NCI-H2171 treated with DMSO at 0.1 percent for 48 hours (cell line): Measurements from ENCODE around the gene COL16A1.
A peak's percentile ranks its signal among the peaks of the same experiment; 100 is the strongest.
"Not testable (repeated sequence)": the region's sequence is repeated elsewhere in the genome, so short reads cannot be mapped to it uniquely, and the experiment has no call there.

ENCODE experiments used
- DNase-seq: peaks from one replicate; lab custom pipeline; 2025; lab: John Stamatoyannopoulos, UW

The COL16A1 gene

DNA sequence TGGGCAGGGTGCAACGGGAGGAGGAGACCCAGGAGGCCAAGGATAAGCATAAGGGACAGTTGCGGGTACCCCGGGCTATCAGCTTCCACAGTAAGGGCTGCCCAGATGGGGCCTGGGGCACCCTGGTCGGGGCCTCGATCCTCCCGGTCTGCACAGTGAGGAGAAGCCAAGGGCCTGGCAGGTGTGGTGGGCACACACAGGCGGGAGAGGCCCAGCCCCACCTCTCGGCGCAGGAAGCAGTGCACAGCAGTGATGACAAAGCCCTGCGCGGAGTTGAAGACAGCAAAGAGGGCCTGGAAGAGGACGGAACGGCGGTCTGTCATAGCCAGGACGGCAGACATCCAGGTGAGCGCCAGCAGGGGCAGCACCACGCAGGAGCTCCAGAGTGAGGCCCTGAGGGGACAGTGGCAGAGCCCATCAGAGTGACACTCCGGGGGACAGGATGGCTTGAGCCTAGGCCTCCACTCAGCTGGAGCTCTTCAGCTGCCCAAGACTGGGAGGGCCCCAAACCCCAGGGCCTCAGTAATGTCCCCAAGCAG lies 29.0 kb upstream of the COL16A1 start:
- DNase-seq = no peak

- no peak for DNase-seq
Measured at GRCh38 chr1:31732343-31732742, 28.5 kb upstream of the COL16A1 start.

GRCh38 chr1:31731049-31731565 lies 27.3 kb upstream of the COL16A1 start:
- DNase-seq = no peak

- no peak for DNase-seq
Measured at GRCh38 chr1:31730336-31731048, 26.7 kb upstream of the COL16A1 start.

- DNase-seq = no peak
Measured at GRCh38 chr1:31727849-31728248, 24.0 kb upstream of the COL16A1 start.

GRCh38 chr1:31727195-31727594 lies 23.4 kb upstream of the COL16A1 start:
- no peak for DNase-seq

- DNase-seq = no peak
Measured at GRCh38 chr1:31726715-31727114, 22.9 kb upstream of the COL16A1 start.

GRCh38 chr1:31725777-31726535 lies 22.1 kb upstream of the COL16A1 start:
- peak; percentile 62 for DNase-seq

DNA sequence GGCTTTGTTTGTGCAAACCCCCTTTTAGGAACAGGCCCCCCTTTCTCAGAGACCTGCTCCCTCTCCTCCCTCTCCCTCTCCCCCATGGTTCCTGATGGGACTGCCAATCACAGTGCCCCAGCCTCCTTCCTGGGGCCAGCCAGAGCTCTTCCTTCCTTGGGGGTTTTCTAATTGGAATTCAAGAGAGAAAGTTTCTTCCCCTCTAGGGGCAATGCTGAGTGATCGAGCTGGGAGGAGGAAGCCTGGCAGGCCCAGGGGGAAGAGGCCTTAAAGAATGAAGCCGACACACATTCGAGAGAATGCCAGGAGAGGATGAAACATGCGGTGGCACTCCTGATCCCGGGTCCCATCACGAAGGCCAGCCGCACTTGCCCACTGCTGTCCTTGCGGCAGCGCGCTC lies 21.3 kb upstream of the COL16A1 start:
- no peak for DNase-seq

GRCh38 chr1:31723828-31724359 lies 20.1 kb upstream of the COL16A1 start:
- no peak for DNase-seq

GRCh38 chr1:31718327-31718897 lies 14.6 kb upstream of the COL16A1 start:
- no peak for DNase-seq

DNA sequence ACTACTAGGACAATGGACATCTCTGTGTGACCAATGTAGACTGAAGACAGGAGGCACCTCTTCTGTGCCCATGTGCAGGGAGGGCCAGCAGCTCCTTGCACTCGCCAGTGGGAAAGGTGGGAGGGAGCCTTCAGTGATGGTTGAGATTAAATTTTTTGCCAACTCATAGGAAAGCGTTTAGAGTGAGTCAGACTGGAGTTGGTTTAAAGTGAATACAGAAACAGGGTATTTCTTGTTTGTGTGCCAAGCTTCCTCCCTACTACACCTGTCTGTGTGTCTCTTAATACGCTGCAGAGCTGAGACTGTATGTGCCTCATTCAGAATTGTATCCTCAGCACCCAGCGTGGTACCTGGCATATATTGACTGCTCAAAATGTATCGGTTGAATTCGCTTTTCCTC lies 13.5 kb upstream of the COL16A1 start:
- DNase-seq = no peak

GRCh38 chr1:31715873-31716220 lies 12.0 kb upstream of the COL16A1 start:
- DNase-seq = no peak

DNA sequence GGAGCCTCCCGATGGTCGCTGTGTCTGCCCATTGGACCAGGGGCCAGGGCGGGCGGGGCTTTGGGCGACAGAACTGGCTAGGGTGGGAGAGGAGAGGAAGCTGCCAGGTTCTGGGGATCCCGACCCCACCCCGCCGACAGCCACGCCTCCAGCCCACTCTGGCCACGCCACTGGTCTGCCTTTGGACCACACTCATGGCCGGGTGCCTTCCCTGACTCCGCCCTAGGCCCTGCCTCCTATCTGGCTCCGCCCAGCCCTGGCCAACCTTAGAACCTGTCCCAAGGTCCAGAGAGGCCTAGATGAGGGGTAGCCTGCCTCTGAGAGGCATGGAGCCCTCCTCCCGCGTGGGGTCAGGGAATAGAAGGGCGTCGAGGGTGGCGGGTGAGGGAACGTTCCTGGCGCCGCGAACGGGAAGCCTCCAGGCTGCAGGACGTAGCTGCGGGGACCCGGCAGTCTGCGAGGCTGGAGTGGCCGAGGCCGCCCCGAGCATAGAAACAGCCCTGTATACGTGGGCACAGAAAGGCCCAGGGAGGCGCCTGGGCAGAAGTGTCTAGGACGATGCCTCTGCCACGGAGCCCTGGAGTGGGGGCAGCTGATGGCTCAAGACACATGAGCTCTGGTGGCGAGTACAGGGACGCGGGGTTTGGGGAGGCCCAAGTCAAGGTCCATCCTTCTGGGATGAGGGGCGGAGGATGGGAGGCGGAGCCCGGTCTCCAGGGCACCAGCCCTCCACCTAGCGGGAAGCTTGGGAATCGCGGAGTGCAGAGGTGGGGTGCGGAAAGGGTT lies 11.5 kb upstream of the COL16A1 start:
- DNase-seq = no peak

DNA sequence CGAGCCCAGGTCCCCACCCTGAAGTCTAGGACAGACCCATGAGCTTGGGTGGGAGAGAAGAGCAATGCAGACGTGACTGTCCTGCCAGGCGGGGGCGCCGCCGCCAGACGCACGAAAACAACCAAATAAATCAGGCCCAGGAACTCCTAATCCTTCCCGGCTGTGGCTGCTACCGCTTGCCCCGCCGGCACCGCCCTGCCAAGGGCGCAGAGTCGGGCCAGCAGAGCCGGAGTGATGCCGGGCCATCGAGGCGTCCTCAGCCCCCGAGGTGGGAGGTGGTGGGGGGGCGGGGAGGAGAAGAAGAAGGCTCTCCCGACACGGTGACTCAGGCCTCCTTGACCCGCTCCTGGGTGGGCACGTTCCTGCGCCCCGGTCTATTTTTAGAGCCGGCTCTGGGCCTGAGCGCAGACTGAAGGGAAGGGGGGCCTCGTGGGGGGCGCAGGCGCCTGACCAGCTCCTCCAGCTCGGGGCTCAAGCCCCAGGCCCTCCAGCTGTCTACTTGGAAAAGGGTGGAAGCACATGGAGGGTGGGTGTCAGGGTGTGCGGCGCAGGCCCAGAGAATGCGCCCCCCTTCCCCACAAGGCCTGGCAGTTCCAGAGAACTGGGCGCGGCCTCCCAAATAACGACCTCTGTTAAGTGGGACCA lies 10.7 kb upstream of the COL16A1 start:
- DNase-seq = no peak

DNA sequence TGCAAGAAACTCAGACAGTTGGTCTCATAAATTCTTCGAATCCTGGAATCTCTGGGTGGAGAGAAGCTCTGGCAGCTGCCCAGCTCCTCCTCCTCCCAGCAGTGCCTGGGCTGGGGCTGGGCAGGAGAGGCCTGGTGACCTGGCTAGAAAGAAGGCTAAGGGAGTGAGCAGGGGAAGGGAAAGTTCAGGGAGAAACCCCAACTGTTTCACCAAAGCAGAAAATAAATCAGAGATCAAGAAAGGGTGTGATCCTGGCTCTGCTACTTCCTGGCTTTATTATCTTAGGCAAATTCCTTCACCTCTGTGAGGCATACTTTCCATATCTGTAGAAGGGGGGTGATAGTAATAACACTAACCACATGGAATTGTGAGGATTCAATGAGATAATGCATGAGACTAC lies 8.8 kb upstream of the COL16A1 start:
- DNase-seq = no peak

DNA sequence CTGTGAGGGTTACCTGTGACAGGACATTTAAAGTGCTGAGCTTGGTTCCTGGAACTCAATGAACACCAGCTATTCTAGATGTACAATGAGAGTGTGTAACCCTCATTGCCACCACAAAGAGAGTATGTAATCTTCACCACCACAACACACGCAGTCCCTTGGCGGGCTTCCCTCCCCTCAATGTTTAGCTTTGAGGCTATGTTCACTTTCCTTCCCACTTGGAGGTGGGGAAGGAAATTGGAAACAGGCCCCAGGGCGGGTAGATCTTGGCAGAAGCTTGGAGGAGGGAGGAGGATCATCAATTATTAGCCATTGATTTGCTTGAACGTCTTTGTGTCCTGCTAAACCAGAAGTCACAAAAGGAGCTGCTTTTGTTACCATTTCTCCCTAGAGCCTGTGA lies 8.3 kb upstream of the COL16A1 start:
- DNase-seq = no peak

GRCh38 chr1:31708324-31708723 lies 4.5 kb upstream of the COL16A1 start:
- DNase-seq = no peak

DNA sequence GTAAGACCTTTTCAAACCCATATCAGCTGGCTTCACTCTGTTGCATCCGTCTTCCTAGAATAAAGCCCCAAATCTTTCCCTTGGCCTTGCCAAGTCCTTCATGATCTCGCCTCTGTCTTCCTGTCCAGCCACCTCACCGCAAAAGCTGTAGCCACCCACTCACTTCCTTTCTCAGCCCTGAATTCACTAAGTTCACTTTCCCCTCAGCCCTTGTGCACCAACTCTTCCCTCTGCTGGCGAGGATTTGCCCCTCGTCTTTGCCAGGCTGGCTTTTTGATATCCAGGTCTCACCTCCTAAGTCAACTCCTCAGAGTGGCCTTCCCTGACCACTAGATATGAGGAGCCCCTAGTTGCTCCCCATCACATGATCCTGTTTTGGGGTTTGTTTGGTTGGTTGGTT lies 3.9 kb upstream of the COL16A1 start:
- no peak for DNase-seq

DNA sequence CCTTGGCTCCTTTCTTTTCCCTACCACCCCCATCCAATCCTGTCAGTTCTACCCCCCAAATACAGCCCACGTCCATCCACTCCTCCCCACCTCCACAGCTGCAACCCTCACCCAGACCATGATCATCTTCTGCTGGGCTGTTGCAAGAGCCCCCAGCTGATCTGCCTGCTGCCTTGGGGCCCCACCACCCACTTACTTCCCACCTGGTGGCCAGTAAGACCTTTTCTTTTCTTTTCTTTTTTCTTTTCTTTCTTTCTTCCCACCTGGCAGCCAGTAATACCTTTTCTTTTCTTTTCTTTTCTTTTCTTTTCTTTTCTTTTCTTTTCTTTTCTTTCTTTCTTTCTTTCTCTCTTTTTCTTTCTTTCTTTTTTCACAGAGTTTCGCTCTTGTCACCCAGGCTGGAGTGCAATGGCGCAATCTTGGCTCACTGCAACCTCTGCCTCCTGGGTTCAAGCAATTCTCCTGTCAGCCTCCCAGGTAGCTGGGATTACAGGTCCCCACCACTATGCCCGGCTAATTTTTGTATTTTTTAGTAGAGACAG lies 3.3 kb upstream of the COL16A1 start:
- DNase-seq = not testable (repeated sequence)
